Endodermal cell (in vitro differentiated cells): ENCODE measurements around the gene HIP1. TPM values are rescaled to one million over a fixed set of nuclear protein-coding genes. Genes with fewer than 3 reads are reported as not detected.
"Not testable (repeated sequence)": the region's sequence is repeated elsewhere in the genome, so short reads cannot be mapped to it uniquely, and the experiment has no call there.

Source experiments
- DNase-seq: peaks from one replicate; pipeline ENCODE4 v3.0.0-alpha.2; 2017
- H3K27ac ChIP-seq: 2 replicates; pipeline ENCODE4 v1.5.1; 2013; ENCODE audit warnings: mild to moderate bottlenecking, low read depth, low read length, moderate library complexity
- H3K27me3 ChIP-seq: 2 replicates; pipeline ENCODE4 v1.6.1; 2013; ENCODE audit warnings: mild to moderate bottlenecking, low read length, moderate library complexity; ENCODE audit not compliant: insufficient read depth, control insufficient read depth, poor library complexity, severe bottlenecking
- H3K36me3 ChIP-seq: 2 replicates; pipeline ENCODE4 v1.7.0; 2013; ENCODE audit warnings: mild to moderate bottlenecking, low read length, moderate library complexity; ENCODE audit not compliant: control insufficient read depth, insufficient read depth
- H3K4me1 ChIP-seq: one replicate; pipeline ENCODE4 v1.7.0; 2013; ENCODE audit warnings: low read length; ENCODE audit not compliant: control insufficient read depth, insufficient read depth
- H3K4me3 ChIP-seq: 2 replicates; pipeline ENCODE4 v1.5.1; 2013; ENCODE audit warnings: mild to moderate bottlenecking, low read length, moderate library complexity
- H3K9ac ChIP-seq: 2 replicates; pipeline ENCODE4 v1.6.1; 2013; ENCODE audit warnings: mild to moderate bottlenecking, low read length, moderate library complexity; ENCODE audit not compliant: poor library complexity, severe bottlenecking; ENCODE audit errors: extremely low read depth
- H3K9me3 ChIP-seq: 2 replicates; pipeline ENCODE4 v1.6.1; 2013; ENCODE audit warnings: mild to moderate bottlenecking, low read length, moderate library complexity; ENCODE audit not compliant: control insufficient read depth
- H3K27ac Mint-ChIP-seq: 2 replicates; pipeline ENCODE4 v1.8.0; 2020; ENCODE audit warnings: mixed read lengths
- H3K27me3 Mint-ChIP-seq: 2 replicates; pipeline ENCODE4 v1.8.0; 2021; ENCODE audit warnings: mild to moderate bottlenecking, mixed read lengths; ENCODE audit not compliant: insufficient read depth
- H3K36me3 Mint-ChIP-seq: 2 replicates; pipeline ENCODE4 v1.8.0; 2020; ENCODE audit warnings: low read depth, mixed read lengths
- H3K4me1 Mint-ChIP-seq: 2 replicates; pipeline ENCODE4 v1.8.0; 2020; ENCODE audit warnings: mixed read lengths
- H3K4me3 Mint-ChIP-seq: 2 replicates; pipeline ENCODE4 v1.8.0; 2020; ENCODE audit warnings: mild to moderate bottlenecking, moderate library complexity, mixed read lengths
- H3K9me3 Mint-ChIP-seq: 2 replicates; pipeline ENCODE4 v1.8.0; 2020; ENCODE audit warnings: mild to moderate bottlenecking, mixed read lengths
- CTCF ChIP-seq: fragments of 200-600 bp; sonication (generic); conservative IDR thresholded peaks from 2 replicates; pipeline ENCODE4 v1.5.0; 2021; ENCODE audit warnings: antibody characterized with exemption, mild to moderate bottlenecking
- WGBS, 2 experiments: methylation state at CpG; one replicate each; pipeline versions ENCODE4 v1.1.5 to v1.1.7; 2013; ENCODE audit warnings: missing lambda C conversion rate in 2 of 2, mixed read lengths in 1 of 2; ENCODE audit not compliant: insufficient coverage in 1 of 2, insufficient read length in 1 of 2; 5-methylcytosine and 5-hydroxymethylcytosine counted together
- total RNA-seq, 2 donors: library from RNA; stranded (reverse); fragmentation: NEBNext Ultra II Directional in 1 of 2; extraction: Animal tissue kit (Norgen Biotek cat#: 25700) in 1 of 2; gene quantifications; 2 replicates in 1 of 2; 3 replicates in 1 of 2; pipeline ENCODE4 v1.2.1, GENCODE V29; 2021

Gene HIP1
- total RNA-seq, 2 donors from 2014 or later = 64.7 to 70.0 TPM

GRCh38 chr7:75779035-75779434 lies 40.3 kb upstream of the HIP1 start:
- Mint-ChIP-seq H3K36me3 (peaks cover 31% of the 10 kb centered on the region), H3K9me3 (peaks cover 39% of the 10 kb centered on the region), H3K27ac (peak overlapping the region; percentile 96), H3K4me3 (peak overlapping the region; percentile 81), H3K4me1 (peaks cover 28% of the 10 kb centered on the region)
- not testable (repeated sequence) for H3K27me3 Mint-ChIP-seq, H3K27me3 ChIP-seq, H3K4me1 ChIP-seq, H3K27ac ChIP-seq
- Histone ChIP-seq H3K9me3 (peaks cover 24% of the 10 kb centered on the region), H3K36me3 (peaks cover 32% of the 10 kb centered on the region), H3K9ac (peak overlapping the region; percentile 86), H3K4me3 (peak overlapping the region; percentile 89)
- peak; percentile 56 for DNase-seq
- WGBS, 2 experiments = 33 to 46% methylated on average over 6 to 11 of the region's 11 CpGs

GRCh38 chr7:75776295-75776971 lies 37.7 kb upstream of the HIP1 start:
- H3K27ac ChIP-seq = no peak overlapping the region
- Mint-ChIP-seq H3K4me1 (peaks cover 31% of the 10 kb centered on the region), H3K27me3 (no peaks in the 10 kb centered on the region), H3K4me3 (no peak overlapping the region), H3K36me3 (peaks cover 11% of the 10 kb centered on the region), H3K27ac (no peak overlapping the region), H3K9me3 (peaks cover 14% of the 10 kb centered on the region)
- TF ChIP-seq CTCF = no peak
- no peak overlapping the region for H3K9ac ChIP-seq
- no peaks in the 10 kb centered on the region for H3K4me1 ChIP-seq
- H3K9me3 ChIP-seq = peaks cover 5% of the 10 kb centered on the region
- DNase-seq = no peak
- peaks cover 6% of the 10 kb centered on the region for H3K36me3 ChIP-seq
- H3K4me3 ChIP-seq = no peak overlapping the region
- no peaks in the 10 kb centered on the region for H3K27me3 ChIP-seq
- 90 to 93% methylated on average over 8 to 12 of the region's 12 CpGs for WGBS, 2 experiments

GRCh38 chr7:75773958-75774357 lies 35.2 kb upstream of the HIP1 start:
- WGBS, 2 experiments = 95 to 100% methylated on average over 3 to 6 of the region's 6 CpGs
- H3K4me1 Mint-ChIP-seq = peaks cover 17% of the 10 kb centered on the region
- H3K27ac Mint-ChIP-seq, H3K4me3 ChIP-seq, H3K9me3 Mint-ChIP-seq, H3K4me3 Mint-ChIP-seq, H3K4me1 ChIP-seq, DNase-seq, H3K36me3 Mint-ChIP-seq, H3K9me3 ChIP-seq, H3K36me3 ChIP-seq, H3K27me3 Mint-ChIP-seq, H3K27ac ChIP-seq, H3K9ac ChIP-seq, H3K27me3 ChIP-seq: not testable (repeated sequence)

- Mint-ChIP-seq H3K4me3 (no peak within 1 kb of the TSS), H3K27me3 (no peaks in the 10 kb centered on the region), H3K27ac (peak within 1 kb of the TSS; percentile 28), H3K36me3 (no peaks in the 10 kb centered on the region), H3K9me3 (peaks cover 3% of the 10 kb centered on the region), H3K4me1 (peaks cover 15% of the 10 kb centered on the region)
- H3K36me3 ChIP-seq = no peaks in the 10 kb centered on the region
- H3K27ac ChIP-seq = no peak within 1 kb of the TSS
- 89 to 94% methylated on average over 3 to 8 of the region's 9 CpGs for WGBS, 2 experiments
- no peaks in the 10 kb centered on the region for H3K9me3 ChIP-seq
- TF ChIP-seq CTCF = no peak
- H3K4me3 ChIP-seq = no peak within 1 kb of the TSS
- no peaks in the 10 kb centered on the region for H3K27me3 ChIP-seq
- no peak for DNase-seq
- no peaks in the 10 kb centered on the region for H3K4me1 ChIP-seq
- no peak within 1 kb of the TSS for H3K9ac ChIP-seq
Measured at GRCh38 chr7:75772081-75773077, 33.6 kb upstream of the HIP1 start, which contains the start of gene CCL26. TSS of gene CCL26 (minus strand) at chr7:75772211. CDS start at chr7:75772176, 35 bp downstream.
